Femur (tissue), 1 donor: ENCODE results near the gene TTC23.

Experiments
- DNase-seq: peaks from one replicate; pipeline ENCODE4 v3.0.0-alpha.2; 2017

The TTC23 gene

GRCh38 chr15:99163271-99164062, 85.9 kb downstream of the TTC23 start:
- no peak for DNase-seq

- no peak for DNase-seq
These were observed 90.6 kb downstream of the TTC23 start for GRCh38 chr15:99158626-99159412.

- no peak for DNase-seq
These were observed 91.9 kb downstream of the TTC23 start for GRCh38 chr15:99157456-99157855.

GRCh38 chr15:99155961-99156443, 93.4 kb downstream of the TTC23 start:
- no peak for DNase-seq

- no peak for DNase-seq
These were observed 95.1 kb downstream of the TTC23 start for GRCh38 chr15:99154271-99154670.

- no peak for DNase-seq
These were observed 96.3 kb downstream of the TTC23 start for GRCh38 chr15:99153026-99153535.

- no peak for DNase-seq
These were observed 98.2 kb downstream of the TTC23 start for GRCh38 chr15:99151156-99151555.

GRCh38 chr15:99149366-99149765, 100.0 kb downstream of the TTC23 start:
- DNase-seq: no peak

GRCh38 chr15:99148851-99149276, 100.5 kb downstream of the TTC23 start:
- no peak for DNase-seq

- no peak for DNase-seq
These were observed 102.7 kb downstream of the TTC23 start for GRCh38 chr15:99146661-99147060.

GRCh38 chr15:99145778-99146177, 103.6 kb downstream of the TTC23 start:
- no peak for DNase-seq

GRCh38 chr15:99145005-99145404, 104.4 kb downstream of the TTC23 start:
- no peak for DNase-seq

GRCh38 chr15:99143655-99144610, 105.4 kb downstream of the TTC23 start:
- no peak for DNase-seq

- no peak for DNase-seq
These were observed 106.1 kb downstream of the TTC23 start for GRCh38 chr15:99143242-99143641.

GRCh38 chr15:99142562-99142961, 106.8 kb downstream of the TTC23 start:
- no peak for DNase-seq

GRCh38 chr15:99141943-99142342, 107.4 kb downstream of the TTC23 start:
- no peak for DNase-seq

- no peak for DNase-seq
These were observed 108.8 kb downstream of the TTC23 start for GRCh38 chr15:99140590-99140989.

- DNase-seq: no peak
These were observed 110.1 kb downstream of the TTC23 start for GRCh38 chr15:99139276-99139675.

- DNase-seq: no peak
These were observed 110.8 kb downstream of the TTC23 start for GRCh38 chr15:99138491-99138982.

GRCh38 chr15:99137877-99138276, 111.5 kb downstream of the TTC23 start:
- no peak for DNase-seq

GRCh38 chr15:99137111-99137546, 112.3 kb downstream of the TTC23 start:
- DNase-seq: no peak

GRCh38 chr15:99135194-99135593, 114.2 kb downstream of the TTC23 start:
- DNase-seq: no peak
